Limb (tissue), 2 donors: ENCODE data around the gene VPS8.

Source experiments
- DNase-seq, 2 donors: peaks; one replicate each; pipeline ENCODE4 v3.0.0-alpha.2; 2016; ENCODE audit errors: extremely low spot score in 2 of 2

VPS8 gene

GRCh38 chr3:184810146-184810545 lies 1.8 kb upstream of the VPS8 start:
- no peak for DNase-seq

GRCh38 chr3:184811034-184811433 lies 932 bp upstream of the VPS8 start:
- no peak for DNase-seq

GRCh38 chr3:184811663-184811998 lies 335 bp upstream of the VPS8 start:
- DNase-seq = no peak

GRCh38 chr3:184812662-184813042 lies 686 bp downstream of the VPS8 start:
- peak in 1 of 2 donors; percentile 41 for DNase-seq

GRCh38 chr3:184813357-184813756 lies 1.4 kb downstream of the VPS8 start:
- DNase-seq = no peak

GRCh38 chr3:184814214-184814613 lies 2.2 kb downstream of the VPS8 start:
- DNase-seq = no peak

- no peak for DNase-seq
Measured at GRCh38 chr3:184815046-184815930, 3.3 kb downstream of the VPS8 start.

GRCh38 chr3:184816614-184817013 lies 4.6 kb downstream of the VPS8 start:
- no peak for DNase-seq

- no peak for DNase-seq
Measured at GRCh38 chr3:184820525-184820924, 8.6 kb downstream of the VPS8 start.

GRCh38 chr3:184821034-184821433 lies 9.1 kb downstream of the VPS8 start:
- no peak for DNase-seq

GRCh38 chr3:184822081-184822480 lies 10.1 kb downstream of the VPS8 start:
- no peak for DNase-seq

- DNase-seq = no peak
Measured at GRCh38 chr3:184822654-184823053, 10.7 kb downstream of the VPS8 start.

GRCh38 chr3:184823990-184824389 lies 12.0 kb downstream of the VPS8 start:
- DNase-seq = no peak

- no peak for DNase-seq
Measured at GRCh38 chr3:184825121-184825820, 13.3 kb downstream of the VPS8 start.

GRCh38 chr3:184827572-184827971 lies 15.6 kb downstream of the VPS8 start:
- no peak for DNase-seq

GRCh38 chr3:184832044-184832443 lies 20.1 kb downstream of the VPS8 start:
- no peak for DNase-seq

- DNase-seq = no peak
Measured at GRCh38 chr3:184832903-184833302, 20.9 kb downstream of the VPS8 start.

- no peak for DNase-seq
Measured at GRCh38 chr3:184836090-184836822, 24.3 kb downstream of the VPS8 start.

GRCh38 chr3:184842433-184842832 lies 30.5 kb downstream of the VPS8 start:
- DNase-seq = no peak

- DNase-seq = no peak
Measured at GRCh38 chr3:184845819-184846218, 33.9 kb downstream of the VPS8 start.

GRCh38 chr3:184846496-184846895 lies 34.5 kb downstream of the VPS8 start:
- no peak for DNase-seq

- no peak for DNase-seq
Measured at GRCh38 chr3:184848934-184849333, 37.0 kb downstream of the VPS8 start.
